SH-SY5Y (cell line): ENCODE results near the gene FGF19.

Experiments
- GATA2 ChIP-seq: IDR thresholded peaks from 2 replicates; pipeline ENCODE4 v1.6.1; 2011; ENCODE audit warnings: mild to moderate bottlenecking, low read depth, low read length
- GATA3 ChIP-seq: IDR thresholded peaks from 2 replicates; pipeline ENCODE4 v1.6.1; 2011; ENCODE audit warnings: low read depth, mild to moderate bottlenecking, low read length, moderate library complexity

GRCh38 chr11:69705351-69705811 lies 1.6 kb upstream of the FGF19 start:
- TF ChIP-seq GATA2 = no peak
- no peak for TF ChIP-seq GATA3
